Breast epithelium (tissue), 4 donors: ENCODE results near the gene GPR137B. TPM values are rescaled to one million over a fixed set of nuclear protein-coding genes. Genes with fewer than 3 reads are reported as not detected.
"Not testable (repeated sequence)": the region's sequence is repeated elsewhere in the genome, so short reads cannot be mapped to it uniquely, and the experiment has no call there.

Source experiments
- DNase-seq, 2 donors: peaks; one replicate each; pipeline ENCODE4 v3.0.0-alpha.2; 2019; ENCODE audit warnings: low spot score in 2 of 2
- H3K27ac ChIP-seq, 2 donors: fragments of 200-600 bp; sonication (generic) in 1 of 2; one replicate each; pipeline ENCODE4 v1.5.1; 2016 to 2019; ENCODE audit warnings: mild to moderate bottlenecking in 1 of 2
- H3K27me3 ChIP-seq, 2 donors: fragments of 200-600 bp; sonication (generic) in 1 of 2; one replicate each; pipeline versions ENCODE4 v1.5.1 to v1.6.0; 2017 to 2019; ENCODE audit warnings: control low read depth in 1 of 2, mild to moderate bottlenecking in 1 of 2
- H3K36me3 ChIP-seq: fragments of 200-600 bp; one replicate; pipeline ENCODE4 v1.5.1; 2019
- H3K4me1 ChIP-seq, 2 donors: fragments of 200-600 bp; sonication (generic); one replicate each; pipeline ENCODE4 v1.5.1; 2016 to 2019; ENCODE audit warnings: control low read depth in 1 of 2
- H3K4me3 ChIP-seq, 3 donors: fragments of 200-600 bp; sonication (generic); 1 replicate in 2 of 3; 2 replicates in 1 of 3; pipeline ENCODE4 v1.5.1; 2016 to 2019; ENCODE audit warnings: mild to moderate bottlenecking in 3 of 3, moderate library complexity in 2 of 3
- H3K9me3 ChIP-seq, 2 donors: fragments of 200-600 bp; sonication (generic) in 1 of 2; one replicate each; pipeline ENCODE4 v1.5.1; 2016 to 2019; ENCODE audit warnings: control low read depth in 1 of 2
- POLR2A ChIP-seq: fragments of 450-650 bp; IDR thresholded peaks from one replicate; pipeline ENCODE4 v1.6.1; 2016; ENCODE audit warnings: antibody characterized with exemption, mild to moderate bottlenecking, moderate library complexity
- POLR2AphosphoS5 ChIP-seq, 3 donors: sonication (generic); formaldehyde crosslinking; IDR thresholded peaks; one replicate each; pipeline ENCODE4 v1.6.1; 2017; ENCODE audit warnings: antibody characterized with exemption in 3 of 3
- intact Hi-C: fragments of 100-400 bp; cut with DNase I; formaldehyde crosslinking; loops from one replicate; pipeline ENCODE4 v1.15.1; 2023; ENCODE audit warnings: low total_unique reads
- total RNA-seq, 3 donors: library from RNA; depleted of rRNA; stranded (reverse); fragments of >200 nt; gene quantifications; one replicate each; pipeline ENCODE4 v1.1.0, GENCODE V29; 2016
- TF ChIP-seq, protein P1 (sequence below), 3 donors: fragments of 450-650 bp; IDR thresholded peaks; one replicate each; pipeline ENCODE4 v1.5.1; 2016 to 2017; ENCODE audit warnings: antibody characterized with exemption in 3 of 3, mild to moderate bottlenecking in 3 of 3, moderate library complexity in 3 of 3

The GPR137B gene, protein sequence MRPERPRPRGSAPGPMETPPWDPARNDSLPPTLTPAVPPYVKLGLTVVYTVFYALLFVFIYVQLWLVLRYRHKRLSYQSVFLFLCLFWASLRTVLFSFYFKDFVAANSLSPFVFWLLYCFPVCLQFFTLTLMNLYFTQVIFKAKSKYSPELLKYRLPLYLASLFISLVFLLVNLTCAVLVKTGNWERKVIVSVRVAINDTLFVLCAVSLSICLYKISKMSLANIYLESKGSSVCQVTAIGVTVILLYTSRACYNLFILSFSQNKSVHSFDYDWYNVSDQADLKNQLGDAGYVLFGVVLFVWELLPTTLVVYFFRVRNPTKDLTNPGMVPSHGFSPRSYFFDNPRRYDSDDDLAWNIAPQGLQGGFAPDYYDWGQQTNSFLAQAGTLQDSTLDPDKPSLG
- 10 to 100 TPM; 24.1 to 29.6 (median 25.6) TPM for total RNA-seq

DNA sequence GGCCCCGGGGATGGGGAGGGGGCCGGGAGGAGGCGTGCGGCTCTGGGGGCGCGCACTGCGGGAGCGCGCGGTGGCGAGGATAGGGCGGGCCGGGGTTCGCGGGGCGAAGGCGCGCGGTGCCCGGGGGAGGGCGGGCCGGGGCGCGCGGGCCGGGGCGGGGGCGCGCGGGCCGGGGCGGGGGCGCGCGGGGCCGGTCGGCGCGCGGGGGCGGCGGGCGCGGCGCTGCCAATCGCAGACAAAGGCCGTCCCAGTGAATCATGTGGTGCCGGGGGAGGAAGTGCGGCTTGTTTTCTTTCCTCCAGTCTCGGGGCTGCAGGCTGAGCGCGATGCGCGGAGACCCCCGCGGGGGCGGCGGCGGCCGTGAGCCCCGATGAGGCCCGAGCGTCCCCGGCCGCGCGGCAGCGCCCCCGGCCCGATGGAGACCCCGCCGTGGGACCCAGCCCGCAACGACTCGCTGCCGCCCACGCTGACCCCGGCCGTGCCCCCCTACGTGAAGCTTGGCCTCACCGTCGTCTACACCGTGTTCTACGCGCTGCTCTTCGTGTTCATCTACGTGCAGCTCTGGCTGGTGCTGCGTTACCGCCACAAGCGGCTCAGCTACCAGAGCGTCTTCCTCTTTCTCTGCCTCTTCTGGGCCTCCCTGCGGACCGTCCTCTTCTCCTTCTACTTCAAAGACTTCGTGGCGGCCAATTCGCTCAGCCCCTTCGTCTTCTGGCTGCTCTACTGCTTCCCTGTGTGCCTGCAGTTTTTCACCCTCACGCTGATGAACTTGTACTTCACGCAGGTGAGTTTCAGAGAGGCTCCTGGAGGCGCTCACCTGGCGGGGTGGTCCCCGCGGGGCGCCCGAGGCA, at the start of gene GPR137B:
Gene GPR137B, plus strand, starts transcription at position 287 of the 851 bp plus-strand sequence. Its CDS starts 84 bp downstream, at position 371.
- Histone ChIP-seq H3K27me3 (no peaks in the 10 kb centered on the region), H3K4me3 (peak within 1 kb of the TSS; percentile 55 to 95 (median 84)), H3K4me1 (peaks cover 0 to 7% of the 10 kb centered on the region in 2 donors), H3K9me3 (no peaks in the 10 kb centered on the region), H3K36me3 (no peaks in the 10 kb centered on the region), H3K27ac (peak within 1 kb of the TSS; percentile 22 to 71)
- intact Hi-C loops: no loop called here
- DNase-seq: peak in 1 of 2 donors; percentile 34
- TF ChIP-seq POLR2A (no peak), POLR2AphosphoS5 (IDR thresholded peaks at IDR 0.05) (no peak)
- TF ChIP-seq, protein P1, sequence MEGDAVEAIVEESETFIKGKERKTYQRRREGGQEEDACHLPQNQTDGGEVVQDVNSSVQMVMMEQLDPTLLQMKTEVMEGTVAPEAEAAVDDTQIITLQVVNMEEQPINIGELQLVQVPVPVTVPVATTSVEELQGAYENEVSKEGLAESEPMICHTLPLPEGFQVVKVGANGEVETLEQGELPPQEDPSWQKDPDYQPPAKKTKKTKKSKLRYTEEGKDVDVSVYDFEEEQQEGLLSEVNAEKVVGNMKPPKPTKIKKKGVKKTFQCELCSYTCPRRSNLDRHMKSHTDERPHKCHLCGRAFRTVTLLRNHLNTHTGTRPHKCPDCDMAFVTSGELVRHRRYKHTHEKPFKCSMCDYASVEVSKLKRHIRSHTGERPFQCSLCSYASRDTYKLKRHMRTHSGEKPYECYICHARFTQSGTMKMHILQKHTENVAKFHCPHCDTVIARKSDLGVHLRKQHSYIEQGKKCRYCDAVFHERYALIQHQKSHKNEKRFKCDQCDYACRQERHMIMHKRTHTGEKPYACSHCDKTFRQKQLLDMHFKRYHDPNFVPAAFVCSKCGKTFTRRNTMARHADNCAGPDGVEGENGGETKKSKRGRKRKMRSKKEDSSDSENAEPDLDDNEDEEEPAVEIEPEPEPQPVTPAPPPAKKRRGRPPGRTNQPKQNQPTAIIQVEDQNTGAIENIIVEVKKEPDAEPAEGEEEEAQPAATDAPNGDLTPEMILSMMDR (IDR thresholded peaks at IDR 0.05): no peak

DNA sequence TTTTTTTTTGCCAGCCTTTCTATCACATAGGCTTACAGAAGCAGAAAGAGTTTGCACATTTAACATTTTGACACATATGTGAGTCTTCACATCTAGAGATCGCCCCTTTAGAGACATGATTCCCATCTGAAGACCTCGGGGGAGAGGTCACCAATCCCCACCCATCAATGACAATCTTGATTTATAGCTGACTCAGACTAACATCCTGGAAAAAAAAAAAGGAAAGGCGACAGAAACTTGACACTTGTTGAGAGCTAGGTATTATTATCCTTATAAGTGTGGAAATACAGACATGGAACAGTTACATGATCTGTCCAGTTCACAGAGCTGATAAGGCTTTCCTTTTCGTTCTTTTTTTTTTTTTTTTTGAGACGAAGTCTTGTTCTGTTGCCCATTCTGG, 49.4 kb upstream of the GPR137B start:
- TF ChIP-seq POLR2A (no peak), POLR2AphosphoS5 (IDR thresholded peaks at IDR 0.05) (no peak)
- TF ChIP-seq, protein P1 (IDR thresholded peaks at IDR 0.05): no peak
- Histone ChIP-seq H3K4me3 (no peak overlapping the region), H3K36me3 (no peaks in the 10 kb centered on the region), H3K9me3 (peaks cover 0 to 6% of the 10 kb centered on the region in 2 donors), H3K27ac (no peak overlapping the region), H3K4me1 (no peaks in the 10 kb centered on the region), H3K27me3 (no peaks in the 10 kb centered on the region)
- intact Hi-C loops: no loop called here
- no peak for DNase-seq

DNA sequence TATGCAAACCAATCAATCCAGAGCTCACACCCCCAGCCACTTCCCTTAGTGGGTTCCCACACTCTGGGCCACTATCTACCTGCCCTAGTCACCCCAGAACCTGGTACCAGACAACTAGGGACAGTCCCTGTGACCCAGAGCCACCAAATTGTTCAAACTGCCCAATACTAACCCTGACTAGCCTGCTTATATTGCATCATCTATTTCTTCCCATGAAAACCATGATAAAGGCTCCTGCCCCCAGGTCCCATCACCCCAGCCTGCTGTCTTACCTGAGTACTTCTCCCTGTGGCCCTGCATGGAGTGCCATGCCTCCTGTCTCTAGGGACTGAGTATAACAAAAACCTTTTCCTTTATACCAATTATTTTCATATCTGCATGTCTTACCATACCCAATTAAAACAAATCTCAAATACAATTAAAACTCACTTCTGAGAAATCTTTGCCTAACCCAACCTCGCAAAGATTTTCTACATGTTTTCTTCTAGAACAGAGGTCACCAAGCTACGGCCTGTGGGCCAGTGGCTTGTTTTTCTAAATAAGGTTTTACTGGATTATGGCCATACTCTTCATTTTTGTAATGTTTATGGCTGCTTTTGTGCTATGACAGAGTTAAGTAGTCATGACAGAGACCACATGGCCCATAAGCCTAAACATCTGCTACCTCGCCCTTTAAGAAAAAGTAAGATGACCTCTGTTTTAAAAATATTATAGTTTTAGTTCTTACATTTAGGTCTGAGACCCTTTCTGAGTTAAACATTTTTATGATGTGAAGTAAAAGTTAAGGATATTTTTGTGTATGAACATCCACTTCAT, 46.4 kb upstream of the GPR137B start:
- H3K36me3 ChIP-seq: no peaks in the 10 kb centered on the region
- no peaks in the 10 kb centered on the region for H3K4me1 ChIP-seq
- intact Hi-C loops: no loop called here
- H3K9me3 ChIP-seq: peaks cover 0 to 6% of the 10 kb centered on the region in 2 donors
- H3K4me3 ChIP-seq: no peak overlapping the region
- no peak for DNase-seq
- no peak overlapping the region for H3K27ac ChIP-seq
- H3K27me3 ChIP-seq: no peaks in the 10 kb centered on the region
- TF ChIP-seq POLR2AphosphoS5 (IDR thresholded peaks at IDR 0.05) (no peak), POLR2A (no peak)
- TF ChIP-seq, protein P1 (IDR thresholded peaks at IDR 0.05): no peak

DNA sequence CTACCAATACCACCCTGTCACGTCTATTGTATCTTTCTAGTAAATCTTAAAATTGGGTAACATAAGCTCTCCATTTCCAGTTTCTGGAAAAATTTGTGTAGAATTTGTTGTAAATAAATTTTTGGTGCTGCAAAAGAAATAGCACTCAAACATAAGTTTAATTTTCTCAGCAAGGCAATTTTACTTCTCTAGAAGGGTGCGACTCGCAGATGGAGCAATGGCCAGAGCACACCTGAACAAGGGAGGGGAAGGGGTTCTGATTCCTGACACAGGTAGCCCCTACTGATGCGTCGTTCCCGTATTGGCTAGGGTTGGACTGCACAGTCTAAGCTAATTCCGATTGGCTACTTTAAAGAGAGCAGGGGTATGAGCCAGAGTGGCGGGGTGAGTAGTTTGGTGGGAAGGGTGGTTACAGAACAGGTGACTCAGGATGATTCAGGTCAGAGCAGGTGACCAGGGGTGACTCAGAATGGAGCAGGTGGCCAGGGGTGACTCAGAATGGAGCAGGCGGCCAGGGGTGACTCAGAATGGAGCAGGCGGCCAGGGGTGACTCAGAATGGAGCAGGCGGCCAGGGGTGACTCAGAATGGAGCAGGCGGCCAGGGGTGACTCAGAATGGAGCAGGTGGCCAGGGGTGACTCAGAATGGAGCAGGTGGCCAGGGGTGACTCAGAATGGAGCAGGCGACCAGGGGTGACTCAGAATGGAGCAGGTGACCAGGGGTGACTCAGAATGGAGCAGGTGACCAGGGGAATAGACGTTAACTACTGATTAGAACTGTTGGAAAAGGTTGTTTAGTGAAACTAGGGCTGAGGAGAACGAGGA, 45.5 kb upstream of the GPR137B start:
- intact Hi-C loops, H3K27me3 ChIP-seq, H3K4me1 ChIP-seq, H3K36me3 ChIP-seq, H3K9me3 ChIP-seq, H3K4me3 ChIP-seq: not testable (repeated sequence)
- peak overlapping the region; percentile 82 to 83 for H3K27ac ChIP-seq
- DNase-seq: peak; percentile 85 to 98
